GM21723 (cell line): ENCODE measurements around the gene PRR20A.
"Not testable (repeated sequence)": the region's sequence is repeated elsewhere in the genome, so short reads cannot be mapped to it uniquely, and the experiment has no call there.

ENCODE experiments used
- ATAC-seq: cut with Tn5 transposase; IDR thresholded peaks from one replicate; pipeline ENCODE4 v1.9.1; 2021; ENCODE audit warnings: mild to moderate bottlenecking, moderate library complexity; ENCODE audit not compliant: unreplicated experiment

Gene PRR20A

GRCh38 chr13:57140235-57140968 is at the start of gene PRR20A:
Gene PRR20A (plus strand): TSS chr13:57140918. CDS start chr13:57141305, 387 bp downstream.
- not testable (repeated sequence) for ATAC-seq

GRCh38 chr13:57114945-57115344 is 25.8 kb upstream of the PRR20A start:
- ATAC-seq = no peak

DNA sequence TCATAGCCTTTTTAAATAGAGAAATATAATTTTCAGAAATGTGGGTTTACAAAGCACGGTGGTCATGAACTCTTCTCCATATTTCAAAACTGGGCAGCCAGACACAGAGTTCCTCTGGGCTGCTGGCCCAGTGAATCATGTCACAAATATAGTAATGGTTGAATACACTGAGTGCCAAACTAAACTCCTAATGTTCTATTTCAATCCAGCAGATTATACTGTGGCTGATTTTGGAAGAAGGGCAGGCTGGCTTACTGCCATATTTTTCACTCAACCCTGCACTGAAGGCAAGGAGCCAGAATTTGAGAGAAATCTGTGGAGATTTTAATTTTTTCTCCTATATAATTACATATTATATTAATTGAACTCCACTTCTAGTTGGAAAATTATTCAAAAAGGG is 17.0 kb upstream of the PRR20A start:
- no peak for ATAC-seq

DNA sequence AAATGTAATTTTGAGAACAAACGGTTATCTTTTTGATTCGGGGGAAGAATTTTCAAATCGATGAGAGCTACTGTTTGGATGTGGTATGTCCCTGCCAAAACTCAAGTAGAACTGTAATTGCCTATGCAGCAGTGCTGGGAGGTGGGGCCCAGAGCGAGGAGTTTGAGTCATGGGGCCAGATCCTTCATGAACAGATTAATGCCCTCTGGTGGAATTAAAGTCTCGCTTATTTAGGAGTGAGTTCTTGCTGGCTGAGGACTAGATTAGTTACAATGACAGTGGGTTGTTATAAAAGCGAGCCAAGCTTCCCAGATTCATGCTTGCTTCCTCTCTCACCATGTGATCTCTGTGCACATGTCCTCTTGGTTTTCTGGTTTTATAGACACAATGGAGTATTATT is 11.8 kb upstream of the PRR20A start:
- ATAC-seq = no peak

- no peak for ATAC-seq
Measured at GRCh38 chr13:57136093-57136492, 4.6 kb upstream of the PRR20A start.

GRCh38 chr13:57137585-57137984 is 3.1 kb upstream of the PRR20A start:
- no peak for ATAC-seq

DNA sequence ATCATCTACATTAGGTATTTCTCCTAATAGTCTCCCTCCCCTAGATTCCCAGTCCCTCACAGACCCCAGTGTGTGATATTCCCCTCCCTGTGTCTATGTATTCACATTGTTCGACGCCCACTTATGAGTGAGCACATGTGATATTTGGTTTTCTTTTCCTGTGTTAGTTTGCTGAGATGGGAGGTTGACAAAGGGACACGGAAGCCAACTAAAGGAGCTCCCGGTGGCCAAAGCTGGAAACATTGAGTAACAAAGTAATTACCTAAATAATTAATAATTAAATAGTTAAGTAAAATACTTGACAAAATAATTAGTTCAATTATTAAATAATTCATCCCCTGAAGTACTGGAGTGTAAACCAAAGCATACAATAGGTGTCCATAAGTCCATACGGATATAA is 1.7 kb upstream of the PRR20A start:
- no peak for ATAC-seq

DNA sequence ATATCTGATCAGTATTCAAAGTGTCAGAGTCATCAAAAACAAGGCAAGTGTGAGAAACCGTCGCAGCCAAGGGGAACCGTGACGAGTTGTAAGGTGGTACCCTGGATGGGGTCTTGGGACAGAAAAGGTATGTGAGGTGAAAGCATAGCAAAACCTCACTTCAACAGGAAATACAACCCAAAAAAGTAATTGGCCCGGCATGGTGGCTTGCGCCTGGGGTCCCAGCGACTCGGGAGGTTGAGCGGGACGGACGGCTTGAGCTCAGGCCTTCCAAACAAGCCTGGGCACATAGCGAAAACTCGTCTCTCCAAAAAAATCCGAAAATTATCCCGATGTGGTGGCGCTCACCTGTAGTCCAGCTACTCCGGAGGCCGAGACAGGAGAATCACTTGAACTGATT is 937 bp upstream of the PRR20A start:
- ATAC-seq = not testable (repeated sequence)

DNA sequence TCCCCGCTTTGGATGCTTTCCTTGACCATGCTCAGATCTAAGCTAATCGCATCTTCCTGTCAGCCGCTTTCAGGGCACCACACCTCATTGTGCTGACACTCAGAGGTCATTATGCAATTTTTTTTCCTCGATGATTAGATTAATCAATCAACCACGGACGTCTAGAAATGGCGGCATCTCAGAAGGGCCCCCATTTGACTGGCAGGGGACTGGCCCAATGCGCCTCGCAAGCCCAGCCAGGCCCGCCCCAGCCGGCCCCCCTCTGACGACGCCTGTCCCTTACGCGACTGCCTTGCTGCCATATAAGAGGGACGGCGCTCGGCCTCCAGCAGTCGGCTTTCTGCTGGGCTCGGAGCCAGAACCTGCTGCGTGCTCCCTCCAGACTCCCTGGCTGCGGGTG is 6.5 kb downstream of the PRR20A start, which contains the start of gene PRR20B:
PRR20B (plus strand) TSS at position 301 of the 400 bp plus-strand sequence. CDS start 387 bp downstream, outside the sequence.
- ATAC-seq = not testable (repeated sequence)

DNA sequence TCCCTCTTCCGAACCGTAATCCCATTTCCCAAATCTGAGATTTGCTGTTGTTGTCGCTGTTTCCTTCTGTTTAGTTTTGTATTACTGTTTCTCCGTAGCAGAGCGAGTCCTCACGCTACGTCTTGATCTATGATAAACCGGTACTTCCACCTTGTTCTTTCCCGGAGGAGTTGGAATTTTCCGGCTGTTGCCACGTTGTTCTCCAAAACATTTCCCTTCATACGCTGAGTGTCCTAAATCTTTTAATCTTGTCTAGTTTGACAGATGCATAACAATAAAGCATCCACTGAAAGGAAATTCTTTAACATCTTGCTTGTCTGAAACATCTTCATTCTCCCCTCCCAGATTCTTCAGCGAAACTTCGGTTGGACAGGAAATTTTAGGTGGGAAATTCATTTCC is 7.4 kb downstream of the PRR20A start:
- ATAC-seq = not testable (repeated sequence)

DNA sequence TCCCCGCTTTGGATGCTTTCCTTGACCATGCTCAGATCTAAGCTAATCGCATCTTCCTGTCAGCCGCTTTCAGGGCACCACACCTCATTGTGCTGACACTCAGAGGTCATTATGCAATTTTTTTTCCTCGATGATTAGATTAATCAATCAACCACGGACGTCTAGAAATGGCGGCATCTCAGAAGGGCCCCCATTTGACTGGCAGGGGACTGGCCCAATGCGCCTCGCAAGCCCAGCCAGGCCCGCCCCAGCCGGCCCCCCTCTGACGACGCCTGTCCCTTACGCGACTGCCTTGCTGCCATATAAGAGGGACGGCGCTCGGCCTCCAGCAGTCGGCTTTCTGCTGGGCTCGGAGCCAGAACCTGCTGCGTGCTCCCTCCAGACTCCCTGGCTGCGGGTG is 13.0 kb downstream of the PRR20A start, which contains the start of gene PRR20C:
PRR20C (plus strand) TSS at position 301 of the 400 bp plus-strand sequence. CDS start 387 bp downstream, outside the sequence.
- ATAC-seq = not testable (repeated sequence)

GRCh38 chr13:57160332-57160731 is 19.6 kb downstream of the PRR20A start, which contains the start of gene PRR20D:
Gene PRR20D (plus strand): TSS chr13:57160632. CDS start chr13:57161019, 387 bp downstream.
- not testable (repeated sequence) for ATAC-seq

- ATAC-seq = not testable (repeated sequence)
Measured at GRCh38 chr13:57166897-57167296, 26.2 kb downstream of the PRR20A start, which contains the start of gene PRR20E. Gene PRR20E (plus strand): TSS chr13:57167197. CDS start chr13:57167584, 387 bp downstream.

DNA sequence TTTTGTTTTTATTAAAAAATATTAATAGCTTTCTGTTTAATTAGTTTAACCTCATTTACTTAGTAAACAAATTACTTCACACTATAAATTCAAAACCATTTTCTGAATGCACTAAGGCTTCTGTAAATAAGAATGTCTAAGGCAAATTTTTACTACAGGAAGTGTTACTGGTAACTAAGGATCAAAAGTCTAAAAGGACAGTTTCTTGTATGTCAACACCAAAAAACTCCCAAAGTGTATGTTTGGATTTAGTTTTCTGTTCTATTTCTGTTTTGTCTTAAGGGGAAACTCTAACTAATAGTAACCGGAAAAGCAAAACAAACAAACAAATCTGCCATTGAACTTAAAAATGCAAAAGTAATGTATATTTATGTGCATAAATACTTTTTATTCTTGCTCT is 50.9 kb downstream of the PRR20A start:
- ATAC-seq = no peak
